NB4 (cell line): ENCODE data around the gene TXLNA.

Experiments used
- POLR2A ChIP-seq: IDR thresholded peaks from 2 replicates; pipeline ENCODE4 v1.6.1; 2011; ENCODE audit warnings: mild to moderate bottlenecking; ENCODE audit not compliant: insufficient read length; ENCODE audit errors: extremely low read depth
- TF ChIP-seq, protein P1 (sequence below): IDR thresholded peaks from one replicate; pipeline ENCODE4 v1.5.1; 2012; ENCODE audit warnings: low read depth, low read length
- TF ChIP-seq, protein P2 (sequence below): IDR thresholded peaks from 2 replicates; pipeline ENCODE4 v1.6.1; 2011; ENCODE audit warnings: low read depth, low read length

DNA sequence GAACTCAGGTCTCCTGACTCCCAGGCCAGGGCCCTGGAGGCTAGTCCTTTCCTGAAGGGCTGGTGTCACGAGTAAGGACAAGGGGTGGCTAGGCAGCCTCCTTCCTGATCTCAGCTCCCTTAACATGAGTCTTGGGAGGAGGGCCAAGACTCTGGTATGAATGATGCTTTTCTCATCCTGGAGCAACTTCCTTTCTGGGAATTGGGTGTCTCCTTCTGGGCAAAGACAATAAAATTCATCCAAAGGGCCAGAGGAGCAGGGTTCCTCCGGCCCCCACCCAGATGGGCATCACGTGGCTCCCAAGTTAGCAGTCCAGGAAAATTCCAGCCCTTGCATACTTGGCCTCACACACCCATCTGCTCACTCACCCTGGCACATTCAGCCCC is 67.4 kb downstream of the TXLNA start, which contains the start of gene FAM167B:
- TF ChIP-seq, protein P1, sequence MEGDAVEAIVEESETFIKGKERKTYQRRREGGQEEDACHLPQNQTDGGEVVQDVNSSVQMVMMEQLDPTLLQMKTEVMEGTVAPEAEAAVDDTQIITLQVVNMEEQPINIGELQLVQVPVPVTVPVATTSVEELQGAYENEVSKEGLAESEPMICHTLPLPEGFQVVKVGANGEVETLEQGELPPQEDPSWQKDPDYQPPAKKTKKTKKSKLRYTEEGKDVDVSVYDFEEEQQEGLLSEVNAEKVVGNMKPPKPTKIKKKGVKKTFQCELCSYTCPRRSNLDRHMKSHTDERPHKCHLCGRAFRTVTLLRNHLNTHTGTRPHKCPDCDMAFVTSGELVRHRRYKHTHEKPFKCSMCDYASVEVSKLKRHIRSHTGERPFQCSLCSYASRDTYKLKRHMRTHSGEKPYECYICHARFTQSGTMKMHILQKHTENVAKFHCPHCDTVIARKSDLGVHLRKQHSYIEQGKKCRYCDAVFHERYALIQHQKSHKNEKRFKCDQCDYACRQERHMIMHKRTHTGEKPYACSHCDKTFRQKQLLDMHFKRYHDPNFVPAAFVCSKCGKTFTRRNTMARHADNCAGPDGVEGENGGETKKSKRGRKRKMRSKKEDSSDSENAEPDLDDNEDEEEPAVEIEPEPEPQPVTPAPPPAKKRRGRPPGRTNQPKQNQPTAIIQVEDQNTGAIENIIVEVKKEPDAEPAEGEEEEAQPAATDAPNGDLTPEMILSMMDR: no peak
- no peak for TF ChIP-seq POLR2A
- TF ChIP-seq, protein P2, sequence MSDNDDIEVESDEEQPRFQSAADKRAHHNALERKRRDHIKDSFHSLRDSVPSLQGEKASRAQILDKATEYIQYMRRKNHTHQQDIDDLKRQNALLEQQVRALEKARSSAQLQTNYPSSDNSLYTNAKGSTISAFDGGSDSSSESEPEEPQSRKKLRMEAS: no peak
